SK-N-SH treated with all-trans-retinoic acid at 6 μM for 48 hours (cell line): Measurements from ENCODE around the gene CDC26.

Source experiments
- ATAC-seq: fragments of 200-7000 bp; cut with Tn5 transposase; 3 replicates; pipeline ENCODE4 v1.9.1; 2020; ENCODE audit warnings: mild to moderate bottlenecking, moderate library complexity
- ARNTL ChIP-seq: fragments of 450-650 bp; formaldehyde crosslinking; IDR thresholded peaks from 2 replicates; pipeline ENCODE4 v1.5.0; 2020; ENCODE audit warnings: low read depth, mild to moderate bottlenecking, moderate library complexity, borderline replicate concordance
- BACH2 ChIP-seq: fragments of 250-450 bp; sonication (Bioruptor Pico); IDR thresholded peaks from 2 replicates; pipeline ENCODE4 v1.9.0; 2021; ENCODE audit warnings: mild to moderate bottlenecking, borderline replicate concordance
- CSDC2 ChIP-seq: fragments of 250-450 bp; sonication (Bioruptor Pico); IDR thresholded peaks from 2 replicates; pipeline ENCODE4 v1.5.0; 2020; ENCODE audit warnings: mild to moderate bottlenecking, moderate library complexity
- ESRRG ChIP-seq: fragments of 250-450 bp; sonication (Bioruptor Pico); IDR thresholded peaks from 2 replicates; pipeline ENCODE4 v1.6.1; 2021; ENCODE audit warnings: mild to moderate bottlenecking
- GLIS3 ChIP-seq: fragments of 250-450 bp; sonication (Bioruptor Pico); IDR thresholded peaks from 2 replicates; pipeline ENCODE4 v1.5.0; 2020; ENCODE audit warnings: mild to moderate bottlenecking, moderate library complexity
- ISL1 ChIP-seq: fragments of 250-450 bp; sonication (Bioruptor Pico); IDR thresholded peaks from 2 replicates; pipeline ENCODE4 v2.1.2; 2022; ENCODE audit warnings: mild to moderate bottlenecking, moderate library complexity
- PPARA ChIP-seq: fragments of 250-450 bp; sonication (Bioruptor Pico); IDR thresholded peaks from 2 replicates; pipeline ENCODE4 v1.5.0; 2020; ENCODE audit warnings: mild to moderate bottlenecking, borderline replicate concordance
- RARB ChIP-seq: fragments of 250-450 bp; sonication (Bioruptor Pico); IDR thresholded peaks from 2 replicates; pipeline ENCODE4 v1.8.0; 2021; ENCODE audit warnings: mild to moderate bottlenecking, moderate library complexity
- SNAI2 ChIP-seq: fragments of 250-450 bp; sonication (Bioruptor Pico); IDR thresholded peaks from 2 replicates; pipeline ENCODE4 v1.5.0; 2020; ENCODE audit warnings: mild to moderate bottlenecking, moderate library complexity
- TCF4 ChIP-seq: fragments of 250-450 bp; sonication (Bioruptor Pico); IDR thresholded peaks from 2 replicates; pipeline ENCODE4 v1.8.0; 2021; ENCODE audit warnings: mild to moderate bottlenecking, moderate library complexity, borderline replicate concordance
- TOX ChIP-seq: fragments of 250-450 bp; sonication (Bioruptor Pico); IDR thresholded peaks from 2 replicates; pipeline ENCODE4 v1.8.0; 2021; ENCODE audit warnings: mild to moderate bottlenecking, moderate library complexity, borderline replicate concordance
- ZC3H10 ChIP-seq: fragments of 250-450 bp; sonication (Bioruptor Pico); IDR thresholded peaks from 2 replicates; pipeline ENCODE4 v1.5.1; 2021; ENCODE audit warnings: mild to moderate bottlenecking, moderate library complexity
- ZFP3 ChIP-seq: fragments of 250-450 bp; sonication (Bioruptor Pico); IDR thresholded peaks from 2 replicates; pipeline ENCODE4 v1.5.0; 2020; ENCODE audit warnings: mild to moderate bottlenecking, moderate library complexity
- ZFP30 ChIP-seq: fragments of 450-650 bp; formaldehyde crosslinking; IDR thresholded peaks from 2 replicates; pipeline ENCODE4 v1.5.0; 2022; ENCODE audit warnings: mild to moderate bottlenecking, moderate library complexity
- ZNF565 ChIP-seq: fragments of 450-650 bp; formaldehyde crosslinking; conservative IDR thresholded peaks from 2 replicates; pipeline ENCODE4 v1.5.0; 2020; ENCODE audit warnings: low read depth, mild to moderate bottlenecking, moderate library complexity
- ZNF70 ChIP-seq: fragments of 450-650 bp; formaldehyde crosslinking; IDR thresholded peaks from 2 replicates; pipeline ENCODE4 v1.5.0; 2020; ENCODE audit warnings: mild to moderate bottlenecking, moderate library complexity
- ZNF8 ChIP-seq: fragments of 450-650 bp; formaldehyde crosslinking; IDR thresholded peaks from 2 replicates; pipeline ENCODE4 v1.5.0; 2020; ENCODE audit warnings: mild to moderate bottlenecking, moderate library complexity
- TF ChIP-seq, protein P1 (sequence below): fragments of 250-450 bp; sonication (Bioruptor Pico); IDR thresholded peaks from 2 replicates; pipeline ENCODE4 v1.5.0; 2020; ENCODE audit warnings: mild to moderate bottlenecking, moderate library complexity
- TF ChIP-seq, protein P2 (sequence below): fragments of 250-450 bp; sonication (Bioruptor Pico); IDR thresholded peaks from 2 replicates; pipeline ENCODE4 v1.5.1; 2020; ENCODE audit warnings: low read depth, mild to moderate bottlenecking, moderate library complexity
- TF ChIP-seq, protein P3 (sequence below): fragments of 250-450 bp; sonication (Bioruptor Pico); IDR thresholded peaks from 2 replicates; pipeline ENCODE4 v1.5.1; 2021; ENCODE audit warnings: mild to moderate bottlenecking, moderate library complexity
- TF ChIP-seq, protein P4 (sequence below): fragments of 250-450 bp; sonication (Bioruptor Pico); IDR thresholded peaks from 2 replicates; pipeline ENCODE4 v1.8.0; 2021; ENCODE audit warnings: low read depth, mild to moderate bottlenecking, moderate library complexity, borderline replicate concordance

CDC26 gene

DNA sequence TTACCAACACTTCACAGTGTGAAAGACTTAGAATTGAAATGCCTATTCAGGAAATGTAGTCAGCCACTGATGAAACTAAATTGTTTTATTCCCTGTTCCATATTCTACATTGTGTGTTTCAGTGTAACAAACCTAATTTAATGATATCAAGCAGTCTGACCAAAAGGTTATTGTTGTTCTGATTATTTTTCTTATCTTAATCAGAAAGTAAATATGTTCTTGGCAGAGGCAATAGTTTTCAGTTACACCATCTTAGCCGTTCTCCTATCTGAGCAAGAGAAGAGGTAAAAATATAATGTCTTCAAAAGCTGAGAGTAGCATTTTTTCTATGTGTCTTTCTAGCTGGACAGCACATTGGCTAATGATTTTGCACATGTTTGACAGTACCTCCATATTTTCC lies 17.1 kb downstream of the CDC26 start:
- no peak for ATAC-seq
- no peak for TF ChIP-seq ISL1
- TF ChIP-seq ZNF8, result no peak
- no peak for TF ChIP-seq ESRRG
- no peak for TF ChIP-seq GLIS3
- TF ChIP-seq ZFP3 (CRISPR knock-in tag), result no peak
- TF ChIP-seq RARB (CRISPR knock-in tag), result no peak
- TF ChIP-seq, protein P1, sequence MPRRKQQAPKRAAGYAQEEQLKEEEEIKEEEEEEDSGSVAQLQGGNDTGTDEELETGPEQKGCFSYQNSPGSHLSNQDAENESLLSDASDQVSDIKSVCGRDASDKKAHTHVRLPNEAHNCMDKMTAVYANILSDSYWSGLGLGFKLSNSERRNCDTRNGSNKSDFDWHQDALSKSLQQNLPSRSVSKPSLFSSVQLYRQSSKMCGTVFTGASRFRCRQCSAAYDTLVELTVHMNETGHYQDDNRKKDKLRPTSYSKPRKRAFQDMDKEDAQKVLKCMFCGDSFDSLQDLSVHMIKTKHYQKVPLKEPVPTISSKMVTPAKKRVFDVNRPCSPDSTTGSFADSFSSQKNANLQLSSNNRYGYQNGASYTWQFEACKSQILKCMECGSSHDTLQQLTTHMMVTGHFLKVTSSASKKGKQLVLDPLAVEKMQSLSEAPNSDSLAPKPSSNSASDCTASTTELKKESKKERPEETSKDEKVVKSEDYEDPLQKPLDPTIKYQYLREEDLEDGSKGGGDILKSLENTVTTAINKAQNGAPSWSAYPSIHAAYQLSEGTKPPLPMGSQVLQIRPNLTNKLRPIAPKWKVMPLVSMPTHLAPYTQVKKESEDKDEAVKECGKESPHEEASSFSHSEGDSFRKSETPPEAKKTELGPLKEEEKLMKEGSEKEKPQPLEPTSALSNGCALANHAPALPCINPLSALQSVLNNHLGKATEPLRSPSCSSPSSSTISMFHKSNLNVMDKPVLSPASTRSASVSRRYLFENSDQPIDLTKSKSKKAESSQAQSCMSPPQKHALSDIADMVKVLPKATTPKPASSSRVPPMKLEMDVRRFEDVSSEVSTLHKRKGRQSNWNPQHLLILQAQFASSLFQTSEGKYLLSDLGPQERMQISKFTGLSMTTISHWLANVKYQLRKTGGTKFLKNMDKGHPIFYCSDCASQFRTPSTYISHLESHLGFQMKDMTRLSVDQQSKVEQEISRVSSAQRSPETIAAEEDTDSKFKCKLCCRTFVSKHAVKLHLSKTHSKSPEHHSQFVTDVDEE (CRISPR knock-in tag), result no peak
- TF ChIP-seq, protein P2, sequence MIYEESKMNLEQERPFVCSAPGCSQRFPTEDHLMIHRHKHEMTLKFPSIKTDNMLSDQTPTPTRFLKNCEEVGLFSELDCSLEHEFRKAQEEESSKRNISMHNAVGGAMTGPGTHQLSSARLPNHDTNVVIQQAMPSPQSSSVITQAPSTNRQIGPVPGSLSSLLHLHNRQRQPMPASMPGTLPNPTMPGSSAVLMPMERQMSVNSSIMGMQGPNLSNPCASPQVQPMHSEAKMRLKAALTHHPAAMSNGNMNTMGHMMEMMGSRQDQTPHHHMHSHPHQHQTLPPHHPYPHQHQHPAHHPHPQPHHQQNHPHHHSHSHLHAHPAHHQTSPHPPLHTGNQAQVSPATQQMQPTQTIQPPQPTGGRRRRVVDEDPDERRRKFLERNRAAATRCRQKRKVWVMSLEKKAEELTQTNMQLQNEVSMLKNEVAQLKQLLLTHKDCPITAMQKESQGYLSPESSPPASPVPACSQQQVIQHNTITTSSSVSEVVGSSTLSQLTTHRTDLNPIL (CRISPR knock-in tag), result no peak
- TF ChIP-seq CSDC2 (CRISPR knock-in tag), result no peak
- no peak for TF ChIP-seq SNAI2 (CRISPR knock-in tag)
- TF ChIP-seq PPARA (CRISPR knock-in tag), result no peak
- TF ChIP-seq TOX (CRISPR knock-in tag), result no peak
- TF ChIP-seq, protein P3, sequence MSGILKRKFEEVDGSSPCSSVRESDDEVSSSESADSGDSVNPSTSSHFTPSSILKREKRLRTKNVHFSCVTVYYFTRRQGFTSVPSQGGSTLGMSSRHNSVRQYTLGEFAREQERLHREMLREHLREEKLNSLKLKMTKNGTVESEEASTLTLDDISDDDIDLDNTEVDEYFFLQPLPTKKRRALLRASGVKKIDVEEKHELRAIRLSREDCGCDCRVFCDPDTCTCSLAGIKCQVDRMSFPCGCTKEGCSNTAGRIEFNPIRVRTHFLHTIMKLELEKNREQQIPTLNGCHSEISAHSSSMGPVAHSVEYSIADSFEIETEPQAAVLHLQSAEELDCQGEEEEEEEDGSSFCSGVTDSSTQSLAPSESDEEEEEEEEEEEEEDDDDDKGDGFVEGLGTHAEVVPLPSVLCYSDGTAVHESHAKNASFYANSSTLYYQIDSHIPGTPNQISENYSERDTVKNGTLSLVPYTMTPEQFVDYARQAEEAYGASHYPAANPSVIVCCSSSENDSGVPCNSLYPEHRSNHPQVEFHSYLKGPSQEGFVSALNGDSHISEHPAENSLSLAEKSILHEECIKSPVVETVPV (CRISPR knock-in tag), result no peak
- no peak for TF ChIP-seq ZFP30 (CRISPR knock-in tag)
- no peak for TF ChIP-seq TCF4 (CRISPR knock-in tag)
- TF ChIP-seq, protein P4, sequence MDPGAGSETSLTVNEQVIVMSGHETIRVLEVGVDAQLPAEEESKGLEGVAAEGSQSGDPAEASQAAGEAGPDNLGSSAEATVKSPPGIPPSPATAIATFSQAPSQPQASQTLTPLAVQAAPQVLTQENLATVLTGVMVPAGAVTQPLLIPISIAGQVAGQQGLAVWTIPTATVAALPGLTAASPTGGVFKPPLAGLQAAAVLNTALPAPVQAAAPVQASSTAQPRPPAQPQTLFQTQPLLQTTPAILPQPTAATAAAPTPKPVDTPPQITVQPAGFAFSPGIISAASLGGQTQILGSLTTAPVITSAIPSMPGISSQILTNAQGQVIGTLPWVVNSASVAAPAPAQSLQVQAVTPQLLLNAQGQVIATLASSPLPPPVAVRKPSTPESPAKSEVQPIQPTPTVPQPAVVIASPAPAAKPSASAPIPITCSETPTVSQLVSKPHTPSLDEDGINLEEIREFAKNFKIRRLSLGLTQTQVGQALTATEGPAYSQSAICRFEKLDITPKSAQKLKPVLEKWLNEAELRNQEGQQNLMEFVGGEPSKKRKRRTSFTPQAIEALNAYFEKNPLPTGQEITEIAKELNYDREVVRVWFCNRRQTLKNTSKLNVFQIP (CRISPR knock-in tag), result no peak
- TF ChIP-seq BACH2, result no peak
- TF ChIP-seq ZNF565 (CRISPR knock-in tag), result no peak
- no peak for TF ChIP-seq ZC3H10 (CRISPR knock-in tag)

DNA sequence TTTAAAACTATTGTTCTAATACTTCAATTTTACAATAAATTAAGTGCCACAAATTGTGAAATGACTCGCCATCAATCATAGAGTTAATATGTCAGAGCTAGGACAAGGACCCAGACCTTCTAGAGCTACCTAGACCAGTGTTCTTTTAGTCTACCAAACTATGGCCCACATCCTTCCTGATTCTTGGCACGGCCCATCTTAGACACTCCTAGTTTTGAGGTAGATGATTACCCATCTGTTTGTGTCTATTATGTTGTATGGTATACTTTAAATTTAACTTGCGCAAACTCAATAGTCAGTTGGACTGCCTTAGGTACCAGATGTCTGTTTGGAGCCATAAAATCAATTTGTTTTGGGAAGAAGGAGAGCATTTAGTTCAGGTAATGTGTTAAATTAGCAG lies 17.5 kb downstream of the CDC26 start:
- no peak for TF ChIP-seq ZFP3 (CRISPR knock-in tag)
- no peak for ATAC-seq

DNA sequence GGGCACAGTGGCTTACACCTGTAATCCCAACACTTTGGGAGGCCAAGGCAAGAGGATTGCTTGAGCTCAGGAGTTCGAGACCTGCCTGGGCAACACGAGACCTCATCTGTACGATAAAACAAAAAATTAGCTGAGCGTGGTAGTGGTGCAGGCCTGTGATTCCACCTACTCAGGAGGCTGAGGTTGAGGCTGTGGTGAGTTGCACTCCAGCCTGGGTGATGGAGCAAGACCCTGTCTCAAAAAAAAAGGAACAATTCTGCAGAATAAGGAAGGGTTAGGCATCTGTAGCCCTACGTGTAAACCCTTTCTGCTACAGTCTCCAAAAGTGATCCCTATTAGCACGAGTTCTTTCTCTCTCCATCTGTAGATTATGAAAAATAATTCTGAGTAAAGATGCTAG lies 19.9 kb downstream of the CDC26 start:
- ATAC-seq, result no peak
- no peak for TF ChIP-seq ZNF70 (CRISPR knock-in tag)

DNA sequence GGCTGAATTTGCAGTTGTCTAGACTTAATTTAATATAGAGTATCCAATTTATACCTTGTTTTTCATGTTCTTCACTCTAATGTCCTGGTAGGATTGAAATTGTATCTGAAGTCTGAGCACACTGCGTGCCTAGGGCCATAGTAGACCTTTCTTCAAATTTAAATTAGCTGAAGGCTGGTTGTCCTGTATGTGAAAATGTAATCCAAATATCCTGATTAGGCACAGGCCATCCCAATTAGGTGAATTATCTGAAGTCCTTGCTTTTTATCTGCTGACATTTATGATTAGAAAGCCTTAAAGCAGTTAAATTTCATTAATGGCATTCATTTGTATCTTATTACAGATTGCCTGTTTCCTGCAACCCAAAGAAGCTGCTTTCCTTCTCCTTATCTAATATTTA lies 20.4 kb downstream of the CDC26 start:
- no peak; the same call in 2 of the 3 replicates for ATAC-seq
- TF ChIP-seq, protein P1 (CRISPR knock-in tag), result peak; percentile 95
- TF ChIP-seq, protein P2 (CRISPR knock-in tag), result peak; percentile 60
- TF ChIP-seq ZNF8 (peak; percentile 65), ESRRG (0 out of 2 replicates have a peak, but pooled peaks have one; percentile 76), CSDC2 (CRISPR knock-in tag) (no peak), SNAI2 (CRISPR knock-in tag) (0 out of 2 replicates have a peak, but pooled peaks have one; percentile 50), ZFP30 (CRISPR knock-in tag) (no peak), TOX (CRISPR knock-in tag) (no peak), TCF4 (CRISPR knock-in tag) (peak; percentile 99), ARNTL (CRISPR knock-in tag) (peak; percentile 66; the same call in 1 of the 2 replicates), RARB (CRISPR knock-in tag) (no peak), ZNF70 (CRISPR knock-in tag) (peak; percentile 67; the same call in 1 of the 2 replicates)
- TF ChIP-seq, protein P4 (CRISPR knock-in tag), result no peak
